NCI-H1694 (cell line): ENCODE data around the gene CAND2.
"Not testable (repeated sequence)": the region's sequence is repeated elsewhere in the genome, so short reads cannot be mapped to it uniquely, and the experiment has no call there.

Source experiments
- DNase-seq: peaks from one replicate; lab custom pipeline; 2025; lab: John Stamatoyannopoulos, UW

The CAND2 gene

DNA sequence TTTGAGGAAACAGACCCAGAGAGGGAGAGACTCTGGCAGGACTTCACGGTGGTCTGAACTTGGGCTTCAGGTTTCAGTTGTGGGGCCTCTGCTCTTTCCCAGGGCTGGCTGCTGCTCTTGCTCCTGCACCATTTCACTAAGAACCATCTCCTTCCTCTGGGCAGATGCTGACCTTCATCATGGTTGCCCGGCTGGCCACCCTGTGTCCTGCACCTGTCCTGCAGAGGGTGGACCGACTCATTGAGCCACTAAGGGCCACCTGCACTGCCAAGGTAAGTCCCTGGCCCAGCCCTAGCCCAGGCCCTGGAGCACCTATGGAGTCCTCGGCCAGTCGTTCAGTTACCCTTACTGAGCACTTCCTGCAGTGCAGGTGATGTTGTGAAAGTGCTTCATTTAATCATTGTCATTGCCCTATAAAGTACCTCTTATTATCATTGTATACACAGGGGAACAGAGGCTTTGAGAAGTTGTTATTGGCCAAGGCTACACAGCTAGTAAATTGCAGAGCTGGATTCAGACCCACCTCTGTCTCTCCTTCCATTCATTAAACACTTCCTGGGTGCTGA lies 34.9 kb downstream of the CAND2 start:
- no peak for DNase-seq

DNA sequence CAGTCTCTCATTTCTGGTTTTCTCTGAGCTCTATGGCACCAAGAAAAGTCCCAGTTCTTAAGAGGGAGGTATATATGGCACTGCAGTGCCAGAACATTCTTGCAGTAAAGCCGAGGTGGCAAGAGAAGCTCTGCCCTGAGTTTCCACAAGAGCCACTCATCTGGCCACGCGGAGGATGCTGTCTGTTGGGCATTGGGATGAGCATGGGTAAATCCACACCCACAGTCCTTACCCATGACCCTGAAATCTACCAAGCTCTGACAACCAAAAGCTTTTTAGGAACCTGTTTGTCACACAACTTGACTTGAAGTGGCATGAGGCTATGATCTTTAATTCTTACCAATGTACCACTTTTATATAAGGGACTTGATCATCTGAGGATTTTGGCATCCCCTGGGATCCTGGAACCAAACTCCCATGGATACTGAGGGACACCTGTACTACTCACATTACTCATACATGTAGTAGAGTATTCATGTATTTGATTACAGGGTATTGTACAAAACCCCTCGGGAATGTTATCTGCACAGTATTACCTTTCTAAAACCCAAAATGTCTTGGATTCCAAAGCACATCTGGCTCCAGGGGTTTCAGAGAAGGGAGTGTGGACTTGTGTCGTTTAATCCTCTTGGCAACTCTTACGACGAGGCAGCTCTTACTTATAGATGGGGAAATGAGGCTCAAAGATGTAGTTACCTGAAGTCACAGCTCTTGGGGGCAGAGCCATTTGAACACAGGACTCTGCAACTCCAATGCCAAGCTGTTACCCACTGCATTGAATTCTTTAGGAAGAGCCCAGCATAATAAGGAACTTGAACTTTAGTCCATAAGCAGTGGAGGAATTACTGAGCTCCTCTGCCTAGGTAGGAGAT lies 36.1 kb downstream of the CAND2 start:
- DNase-seq: no peak

DNA sequence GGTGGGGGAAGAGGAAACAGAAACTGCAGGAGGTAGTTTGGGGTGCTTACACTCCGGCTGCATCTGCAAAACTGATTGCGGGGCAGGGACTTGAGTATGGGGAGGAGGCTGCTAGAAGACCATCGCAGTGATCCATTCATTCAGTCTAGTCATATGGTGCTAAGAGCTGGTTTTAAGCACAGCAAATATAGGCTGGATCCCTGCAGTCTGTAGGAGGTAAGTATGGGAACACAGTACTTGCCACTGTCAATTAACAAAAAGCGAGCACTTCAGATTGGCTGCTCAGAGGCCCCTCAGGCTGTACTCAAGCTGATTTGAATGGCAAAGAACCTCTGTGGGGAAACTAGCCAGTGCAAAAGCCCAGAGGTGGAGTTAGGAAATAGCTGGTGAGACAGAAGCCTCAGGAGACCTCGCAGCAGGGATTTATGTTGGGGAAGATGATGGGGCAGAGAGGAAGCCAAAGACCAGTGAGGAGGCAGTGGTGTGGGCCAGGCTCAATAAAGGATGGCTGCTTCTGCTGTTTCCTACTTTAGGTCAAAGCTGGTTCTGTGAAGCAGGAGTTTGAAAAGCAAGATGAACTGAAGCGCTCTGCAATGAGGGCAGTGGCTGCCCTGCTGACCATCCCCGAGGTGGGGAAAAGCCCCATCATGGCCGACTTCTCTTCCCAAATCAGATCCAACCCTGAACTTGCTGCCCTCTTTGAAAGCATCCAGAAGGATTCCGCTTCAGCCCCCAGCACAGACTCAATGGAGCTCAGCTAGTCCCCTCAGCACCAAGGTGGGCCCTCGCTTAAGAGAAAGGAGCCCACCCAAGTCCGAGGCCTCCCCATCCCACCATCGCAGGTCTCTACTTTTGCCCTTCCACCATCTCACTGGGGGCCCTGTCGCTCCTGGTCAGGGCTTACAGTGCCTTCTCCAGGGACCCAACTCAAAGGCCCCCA lies 37.0 kb downstream of the CAND2 start:
- DNase-seq: no peak

DNA sequence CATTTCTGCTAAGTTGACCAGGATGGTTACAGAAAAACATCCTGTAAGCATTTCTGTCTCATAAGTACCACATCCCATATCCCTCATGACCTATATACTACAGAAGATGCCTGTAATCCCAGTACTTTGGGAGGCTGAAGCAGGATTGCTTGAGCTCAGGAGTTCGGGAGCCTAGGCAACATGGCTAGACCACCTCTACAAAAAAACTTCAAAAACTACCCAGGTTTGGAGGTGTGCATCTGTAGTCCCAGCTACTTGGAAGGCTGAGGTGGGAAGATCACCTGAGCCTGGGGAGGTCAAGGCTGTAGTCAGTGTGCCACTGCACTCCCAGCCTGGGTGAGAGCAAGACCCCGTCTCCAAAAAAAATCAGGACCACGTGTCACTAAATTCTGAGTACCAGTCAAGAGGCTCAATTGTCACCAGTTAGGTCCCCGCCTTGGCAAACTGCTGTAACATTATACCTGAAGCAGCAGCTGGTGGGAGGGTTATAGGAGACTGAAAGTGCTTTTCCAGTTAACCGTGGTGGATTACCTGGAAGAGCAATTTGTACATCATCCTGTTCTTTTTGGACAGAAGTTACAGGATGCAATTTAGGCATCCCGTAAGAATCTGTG lies 38.7 kb downstream of the CAND2 start:
- DNase-seq: no peak

GRCh38 chr3:12837295-12837986 lies 41.0 kb downstream of the CAND2 start:
- no peak for DNase-seq

GRCh38 chr3:12838179-12838965 lies 41.9 kb downstream of the CAND2 start:
- no peak for DNase-seq

DNA sequence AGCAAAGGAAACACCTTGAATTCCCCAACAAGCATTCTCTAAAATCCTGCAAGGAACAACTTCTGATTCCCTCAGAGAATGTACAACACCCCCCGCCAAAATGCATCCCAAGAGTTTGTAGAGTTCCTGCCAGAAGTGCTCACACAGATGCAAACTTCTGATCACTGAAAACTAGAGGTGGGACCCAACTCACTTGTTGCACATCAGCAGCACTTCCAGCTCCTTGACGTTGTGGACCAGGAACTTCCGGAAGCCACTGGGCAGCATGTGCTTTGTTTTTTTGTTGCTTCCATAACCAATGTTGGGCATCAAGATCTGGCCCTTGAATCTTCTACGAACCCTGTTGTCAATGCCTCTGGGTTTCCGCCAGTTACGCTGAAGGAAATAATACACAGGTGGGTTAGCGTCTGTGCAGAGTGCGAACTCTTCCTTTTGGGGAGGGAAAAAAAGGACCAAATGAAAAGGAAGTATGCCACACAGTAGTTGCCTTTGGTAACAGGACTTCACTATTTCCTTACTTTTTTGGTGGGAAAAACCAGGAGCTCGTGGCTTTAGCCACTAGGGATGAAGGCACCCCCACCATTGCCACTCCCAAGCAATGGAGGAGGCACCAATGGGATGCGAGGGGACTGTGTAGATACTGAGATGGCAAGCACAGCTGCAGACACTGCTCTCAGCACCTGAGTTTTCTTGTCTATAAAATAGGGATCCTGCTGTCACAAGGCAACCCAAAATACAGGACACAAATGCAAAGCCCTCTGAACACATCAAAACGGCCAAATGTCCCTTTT lies 42.9 kb downstream of the CAND2 start:
- DNase-seq: no peak

DNA sequence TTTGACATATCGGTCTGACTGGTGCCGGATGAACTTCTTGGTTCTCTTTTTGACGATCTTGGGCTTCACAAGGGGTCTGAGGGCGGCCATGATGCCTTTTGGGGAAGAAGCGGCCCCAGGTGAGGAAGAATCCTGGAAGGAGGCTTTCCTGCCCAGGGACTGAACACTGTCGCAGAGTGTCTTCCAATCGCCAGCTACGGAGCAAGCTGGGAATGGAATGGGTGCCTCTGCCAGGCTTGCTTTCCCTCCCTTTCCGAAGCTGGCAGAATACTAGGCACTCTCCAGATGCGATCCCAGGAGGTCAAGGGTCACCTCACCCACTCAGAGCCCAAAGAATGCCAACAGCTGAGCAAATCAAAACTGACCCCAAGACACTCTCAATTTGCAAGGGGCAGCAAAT lies 43.7 kb downstream of the CAND2 start:
- not testable (repeated sequence) for DNase-seq

DNA sequence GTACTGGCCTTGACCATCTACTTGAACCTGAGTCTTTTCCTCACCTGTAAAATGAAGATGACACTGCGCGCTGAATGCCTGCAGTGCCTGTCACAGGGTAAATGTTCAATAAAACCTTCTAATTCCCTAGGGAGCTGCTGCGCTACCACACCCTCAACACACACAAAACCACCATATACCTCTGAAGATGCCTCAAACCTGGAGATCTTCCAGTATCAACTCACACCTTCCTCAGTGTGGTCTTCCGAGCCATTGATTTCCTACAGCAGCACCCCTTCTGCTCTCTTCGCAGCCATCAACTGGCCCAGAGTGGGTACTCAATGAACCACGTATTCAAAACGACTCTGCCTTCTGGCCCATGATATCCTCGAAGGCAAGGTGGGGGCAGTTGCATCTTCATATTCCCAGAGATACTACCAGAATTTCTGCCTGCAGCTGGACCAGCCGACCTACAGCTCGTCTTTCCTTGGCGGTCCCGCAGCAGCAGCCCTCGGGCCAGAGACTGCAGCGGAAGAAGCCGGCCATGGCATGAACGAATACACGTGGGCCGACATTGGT lies 44.2 kb downstream of the CAND2 start:
- DNase-seq: no peak

GRCh38 chr3:12841149-12841969 lies 44.9 kb downstream of the CAND2 start, which contains the start of gene RPL32:
Gene RPL32 (minus strand): TSS chr3:12841565. CDS start chr3:12840237, 1,328 bp downstream.
- peak; percentile 66 for DNase-seq

GRCh38 chr3:12841970-12842328 lies 45.5 kb downstream of the CAND2 start:
- DNase-seq: no peak

- no peak for DNase-seq
Measured at GRCh38 chr3:12842469-12842868, 46.0 kb downstream of the CAND2 start.

- DNase-seq: no peak
Measured at GRCh38 chr3:12845811-12846210, 49.3 kb downstream of the CAND2 start.

- DNase-seq: no peak
Measured at GRCh38 chr3:12852201-12852600, 55.7 kb downstream of the CAND2 start.

GRCh38 chr3:12853847-12854246 lies 57.4 kb downstream of the CAND2 start:
- not testable (repeated sequence) for DNase-seq

DNA sequence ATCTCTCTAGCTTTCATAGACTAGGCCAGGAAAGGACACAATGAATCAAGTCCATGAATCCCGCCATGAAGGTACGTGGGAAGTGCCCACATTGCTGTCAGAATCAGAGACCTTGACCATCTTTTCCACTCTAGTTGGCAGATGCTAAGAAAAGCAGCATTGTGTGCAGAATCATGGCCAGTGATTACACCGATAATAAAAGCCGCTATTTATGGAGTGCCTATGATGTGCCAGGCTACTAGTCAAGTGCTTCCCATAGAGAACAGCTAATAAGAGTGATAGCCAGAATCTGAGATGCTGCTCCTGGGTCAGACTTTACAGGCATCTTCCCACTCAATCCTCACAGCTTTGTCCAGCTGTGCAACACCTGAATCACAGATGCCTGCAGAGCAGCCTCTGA lies 58.1 kb downstream of the CAND2 start:
- DNase-seq: no peak

GRCh38 chr3:12856626-12857025 lies 60.1 kb downstream of the CAND2 start:
- DNase-seq: no peak

DNA sequence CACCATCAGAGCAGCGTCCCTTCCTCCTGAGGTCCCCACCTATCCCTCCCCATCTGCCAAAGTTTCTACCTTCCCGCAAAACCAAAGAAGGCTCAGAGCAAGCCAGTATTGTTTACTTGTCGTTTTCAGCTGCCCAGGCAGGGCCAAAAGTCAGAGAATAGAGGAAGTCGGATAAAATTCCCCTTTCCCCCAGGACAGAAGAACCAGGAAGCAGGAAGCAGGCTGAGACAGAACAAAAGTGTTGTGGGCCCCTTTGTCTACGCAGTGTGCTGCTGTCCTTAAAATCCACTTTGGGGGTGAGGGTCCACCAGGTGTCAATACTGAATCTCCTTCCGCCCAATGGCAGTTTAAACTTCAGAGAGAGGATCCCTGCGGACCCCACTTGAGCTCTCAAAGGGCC lies 63.4 kb downstream of the CAND2 start:
- no peak for DNase-seq

GRCh38 chr3:12861611-12862010 lies 65.1 kb downstream of the CAND2 start:
- no peak for DNase-seq
